HG03103 (cell line): ENCODE results near the gene GARS1.

ENCODE experiments used
- ATAC-seq: cut with Tn5 transposase; IDR thresholded peaks from one replicate; pipeline ENCODE4 v1.9.1; 2021; ENCODE audit warnings: low read depth; ENCODE audit not compliant: unreplicated experiment

GARS1 gene

GRCh38 chr7:30652698-30653641, 58.3 kb downstream of the GARS1 start:
- no peak for ATAC-seq

- no peak for ATAC-seq
Measured at GRCh38 chr7:30654296-30655090, 59.8 kb downstream of the GARS1 start.

- no peak for ATAC-seq
Measured at GRCh38 chr7:30655096-30655970, 60.7 kb downstream of the GARS1 start.

- ATAC-seq: no peak
Measured at GRCh38 chr7:30656006-30656957, 61.6 kb downstream of the GARS1 start.

GRCh38 chr7:30657131-30657530, 62.5 kb downstream of the GARS1 start:
- no peak for ATAC-seq

GRCh38 chr7:30658479-30659074, 63.9 kb downstream of the GARS1 start:
- no peak for ATAC-seq

GRCh38 chr7:30659312-30659711, 64.6 kb downstream of the GARS1 start:
- ATAC-seq: no peak

GRCh38 chr7:30660331-30661255, 65.9 kb downstream of the GARS1 start:
- ATAC-seq: no peak

GRCh38 chr7:30661926-30662325, 67.2 kb downstream of the GARS1 start:
- no peak for ATAC-seq

GRCh38 chr7:30662431-30662939, 67.8 kb downstream of the GARS1 start:
- ATAC-seq: no peak

GRCh38 chr7:30663414-30663813, 68.7 kb downstream of the GARS1 start:
- ATAC-seq: no peak

- no peak for ATAC-seq
Measured at GRCh38 chr7:30664184-30664885, 69.7 kb downstream of the GARS1 start.

- no peak for ATAC-seq
Measured at GRCh38 chr7:30665043-30665442, 70.4 kb downstream of the GARS1 start.

- no peak for ATAC-seq
Measured at GRCh38 chr7:30665449-30665848, 70.8 kb downstream of the GARS1 start.

GRCh38 chr7:30667172-30667571, 72.5 kb downstream of the GARS1 start:
- no peak for ATAC-seq

- ATAC-seq: no peak
Measured at GRCh38 chr7:30668102-30668501, 73.4 kb downstream of the GARS1 start.

- no peak for ATAC-seq
Measured at GRCh38 chr7:30671793-30672465, 77.3 kb downstream of the GARS1 start.
